MV-4-11 (cell line): ENCODE measurements around the gene MCTP2.
A peak's percentile ranks its signal among the peaks of the same experiment; 100 is the strongest.

Experiments used
- DNase-seq: peaks from one replicate; lab custom pipeline; 2025; lab: John Stamatoyannopoulos, UW

The MCTP2 gene

GRCh38 chr15:94230883-94231722 is at the start of gene MCTP2:
Gene MCTP2 (plus strand): TSS chr15:94231561. CDS start chr15:94298266, 66,705 bp downstream.
- no peak for DNase-seq

- no peak for DNase-seq
Observed at GRCh38 chr15:94182883-94183282, 48.5 kb upstream of the MCTP2 start.

GRCh38 chr15:94185547-94186236 is 45.7 kb upstream of the MCTP2 start:
- DNase-seq = no peak

- no peak for DNase-seq
Observed at GRCh38 chr15:94186770-94187331, 44.5 kb upstream of the MCTP2 start.

- DNase-seq = no peak
Observed at GRCh38 chr15:94193906-94194305, 37.5 kb upstream of the MCTP2 start.

GRCh38 chr15:94196531-94196930 is 34.8 kb upstream of the MCTP2 start:
- no peak for DNase-seq

GRCh38 chr15:94198633-94199032 is 32.7 kb upstream of the MCTP2 start:
- no peak for DNase-seq

- no peak for DNase-seq
Observed at GRCh38 chr15:94199725-94200124, 31.6 kb upstream of the MCTP2 start.

- no peak for DNase-seq
Observed at GRCh38 chr15:94203306-94203705, 28.1 kb upstream of the MCTP2 start.

- peak; percentile 86 for DNase-seq
Observed at GRCh38 chr15:94205366-94205765, 26.0 kb upstream of the MCTP2 start.

GRCh38 chr15:94206463-94207167 is 24.7 kb upstream of the MCTP2 start:
- peak; percentile 96 for DNase-seq

- DNase-seq = no peak
Observed at GRCh38 chr15:94212291-94212690, 19.1 kb upstream of the MCTP2 start.

- DNase-seq = no peak
Observed at GRCh38 chr15:94225616-94226015, 5.7 kb upstream of the MCTP2 start.

GRCh38 chr15:94228611-94229010 is 2.8 kb upstream of the MCTP2 start:
- no peak for DNase-seq

- peak; percentile 77 for DNase-seq
Observed at GRCh38 chr15:94229591-94230369, 1.6 kb upstream of the MCTP2 start.

- DNase-seq = no peak
Observed at GRCh38 chr15:94230431-94230882, 904 bp upstream of the MCTP2 start.

GRCh38 chr15:94231723-94232468 is 535 bp downstream of the MCTP2 start:
- DNase-seq = no peak

- DNase-seq = no peak
Observed at GRCh38 chr15:94233441-94233840, 2.1 kb downstream of the MCTP2 start.

GRCh38 chr15:94234300-94234699 is 2.9 kb downstream of the MCTP2 start:
- no peak for DNase-seq

GRCh38 chr15:94235041-94235440 is 3.7 kb downstream of the MCTP2 start:
- no peak for DNase-seq

- peak; percentile 23 for DNase-seq
Observed at GRCh38 chr15:94235646-94236045, 4.3 kb downstream of the MCTP2 start.
